ENCODE results near the gene NINL.
"Not testable (repeated sequence)": the region's sequence is repeated elsewhere in the genome, so short reads cannot be mapped to it uniquely, and the experiment has no call there.

The NINL gene

DNA sequence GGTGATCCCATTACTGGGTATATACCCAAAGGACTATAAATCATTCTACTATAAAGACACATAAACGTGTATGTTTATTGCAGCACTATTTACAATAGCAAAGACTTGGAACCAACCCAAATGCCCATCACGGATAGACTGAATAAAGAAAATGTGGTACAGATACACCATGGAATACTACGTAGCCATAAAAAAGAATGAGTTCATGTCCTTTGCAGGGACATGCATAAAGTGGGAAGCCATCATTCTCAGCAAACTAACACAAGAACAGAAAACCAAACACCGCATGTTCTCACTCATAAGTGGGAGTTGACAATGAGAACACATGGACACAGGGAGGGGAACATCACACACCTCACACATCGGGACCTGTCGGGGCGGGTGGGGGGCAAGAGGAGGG lies 1.7 kb downstream of the NINL start:
- H2AFZ ChIP-seq (ENCODE audit: low read depth, low read length); H3K27me3 ChIP-seq (ENCODE audit: insufficient read depth, low read length); H3K9me3 ChIP-seq (ENCODE audit: low read length); H3K4me1 ChIP-seq (ENCODE audit: insufficient read depth, low read length): not testable (repeated sequence)
- H3K4me3 ChIP-seq (ENCODE audit: low read length), result peak overlapping the region; percentile 55
- H3K36me3 ChIP-seq (ENCODE audit: insufficient read depth, low read length), result peaks cover 13% of the 10 kb centered on the region

- Histone ChIP-seq H2AFZ (ENCODE audit: low read depth, low read length) (no peak overlapping the region), H3K4me1 (ENCODE audit: insufficient read depth, low read length) (peaks cover 10% of the 10 kb centered on the region), H3K36me3 (ENCODE audit: insufficient read depth, low read length) (peaks cover 20% of the 10 kb centered on the region), H3K9me3 (ENCODE audit: low read length) (peaks cover under 1% of the 10 kb centered on the region), H3K4me3 (ENCODE audit: low read length) (no peak overlapping the region), H3K27me3 (ENCODE audit: insufficient read depth, low read length) (no peaks in the 10 kb centered on the region)
Measured at GRCh38 chr20:25580711-25581110, 4.6 kb downstream of the NINL start.

GRCh38 chr20:25579081-25579770 lies 6.1 kb downstream of the NINL start:
- Histone ChIP-seq H3K4me3 (ENCODE audit: low read length) (no peak overlapping the region), H2AFZ (ENCODE audit: low read depth, low read length) (no peak overlapping the region), H3K4me1 (ENCODE audit: insufficient read depth, low read length) (peaks cover 10% of the 10 kb centered on the region), H3K27me3 (ENCODE audit: insufficient read depth, low read length) (no peaks in the 10 kb centered on the region), H3K9me3 (ENCODE audit: low read length) (peaks cover 3% of the 10 kb centered on the region), H3K36me3 (ENCODE audit: insufficient read depth, low read length) (peaks cover 20% of the 10 kb centered on the region)

- H3K27me3 ChIP-seq (ENCODE audit: insufficient read depth, low read length), result no peaks in the 10 kb centered on the region
- no peak overlapping the region for H2AFZ ChIP-seq (ENCODE audit: low read depth, low read length)
- H3K36me3 ChIP-seq (ENCODE audit: insufficient read depth, low read length), result peaks cover 20% of the 10 kb centered on the region
- H3K4me1 ChIP-seq (ENCODE audit: insufficient read depth, low read length), result peaks cover 18% of the 10 kb centered on the region
- peaks cover 3% of the 10 kb centered on the region for H3K9me3 ChIP-seq (ENCODE audit: low read length)
- H3K4me3 ChIP-seq (ENCODE audit: low read length), result no peak overlapping the region
Measured at GRCh38 chr20:25576783-25577530, 8.4 kb downstream of the NINL start.

- no peak overlapping the region for H2AFZ ChIP-seq (ENCODE audit: low read depth, low read length)
- peaks cover 14% of the 10 kb centered on the region for H3K4me1 ChIP-seq (ENCODE audit: insufficient read depth, low read length)
- peaks cover 8% of the 10 kb centered on the region for H3K9me3 ChIP-seq (ENCODE audit: low read length)
- no peak overlapping the region for H3K4me3 ChIP-seq (ENCODE audit: low read length)
- no peaks in the 10 kb centered on the region for H3K27me3 ChIP-seq (ENCODE audit: insufficient read depth, low read length)
- H3K36me3 ChIP-seq (ENCODE audit: insufficient read depth, low read length), result peaks cover 25% of the 10 kb centered on the region
Measured at GRCh38 chr20:25574411-25574810, 10.9 kb downstream of the NINL start.

DNA sequence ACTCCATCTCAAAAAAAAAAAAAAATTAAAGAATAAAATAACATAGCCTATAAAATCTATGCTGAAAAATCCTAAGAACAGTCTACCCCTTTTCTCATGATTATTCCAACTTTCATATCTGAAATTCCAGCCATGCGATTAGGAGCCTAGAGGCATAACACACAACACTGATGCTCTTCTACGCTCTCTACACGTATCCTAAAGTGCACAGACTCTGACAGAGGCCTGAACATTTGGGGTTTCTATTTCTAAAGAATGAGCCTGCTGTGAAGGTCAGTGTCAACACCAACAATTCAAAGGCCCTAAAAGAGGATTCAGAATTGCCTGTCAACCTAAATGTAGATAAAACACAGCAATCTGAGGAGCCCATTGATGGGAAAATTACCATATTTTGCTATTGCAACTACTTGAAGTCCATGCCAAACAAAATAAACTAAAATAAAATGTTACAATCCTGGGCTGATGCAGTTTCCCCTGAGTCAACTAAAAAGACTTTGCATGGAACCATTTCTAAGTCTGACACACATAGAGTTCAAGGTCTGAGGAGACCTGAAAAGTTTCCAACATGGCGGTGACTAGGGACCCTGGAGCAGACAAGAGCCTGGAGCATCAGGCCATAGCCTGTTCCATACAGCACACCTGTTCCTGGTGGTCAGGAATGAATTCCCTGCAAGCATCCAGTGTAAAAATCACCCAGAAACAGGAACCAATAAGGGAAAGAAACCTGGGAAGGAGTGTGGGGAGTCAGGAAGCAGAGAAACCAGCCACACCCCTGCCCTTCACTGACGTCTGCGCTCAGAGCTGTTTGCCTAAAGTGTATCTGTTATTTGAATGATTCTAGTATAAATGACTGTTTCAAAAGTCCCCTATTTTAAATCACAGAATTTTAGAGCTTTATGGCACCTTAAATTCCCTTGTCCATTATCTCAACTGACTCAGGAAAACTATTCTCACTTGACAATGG lies 11.8 kb downstream of the NINL start:
- H3K9me3 ChIP-seq (ENCODE audit: low read length), result peaks cover 11% of the 10 kb centered on the region
- peaks cover 24% of the 10 kb centered on the region for H3K36me3 ChIP-seq (ENCODE audit: insufficient read depth, low read length)
- no peaks in the 10 kb centered on the region for H3K27me3 ChIP-seq (ENCODE audit: insufficient read depth, low read length)
- no peak overlapping the region for H2AFZ ChIP-seq (ENCODE audit: low read depth, low read length)
- H3K4me3 ChIP-seq (ENCODE audit: low read length), result no peak overlapping the region
- peaks cover 8% of the 10 kb centered on the region for H3K4me1 ChIP-seq (ENCODE audit: insufficient read depth, low read length)

DNA sequence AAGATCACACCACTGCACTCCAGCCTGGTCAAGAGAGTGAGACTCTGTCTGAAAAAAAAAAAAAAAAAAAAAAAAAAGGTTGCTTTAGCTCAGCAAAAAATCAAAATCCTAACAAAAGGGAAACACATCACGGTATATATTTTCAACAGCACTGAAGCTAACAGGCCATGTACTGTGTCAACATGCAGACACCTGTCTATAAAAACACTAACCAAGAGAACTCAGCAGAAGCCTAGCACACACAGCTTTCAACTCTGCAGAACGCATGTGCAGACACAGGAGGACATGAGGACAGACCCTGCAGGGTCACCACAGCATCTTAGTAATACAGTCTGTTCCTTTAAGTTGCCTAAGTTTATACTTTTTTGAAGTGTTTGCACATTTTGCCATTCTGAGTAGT lies 13.5 kb downstream of the NINL start:
- H3K9me3 ChIP-seq (ENCODE audit: low read length), result peaks cover 11% of the 10 kb centered on the region

GRCh38 chr20:25571240-25571639 lies 14.1 kb downstream of the NINL start:
- Histone ChIP-seq H3K4me1 (ENCODE audit: insufficient read depth, low read length) (peaks cover 8% of the 10 kb centered on the region), H3K36me3 (ENCODE audit: insufficient read depth, low read length) (peaks cover 22% of the 10 kb centered on the region), H3K9me3 (ENCODE audit: low read length) (peaks cover 11% of the 10 kb centered on the region), H2AFZ (ENCODE audit: low read depth, low read length) (no peak overlapping the region), H3K4me3 (ENCODE audit: low read length) (no peak overlapping the region), H3K27me3 (ENCODE audit: insufficient read depth, low read length) (no peaks in the 10 kb centered on the region)

More for the DNA sequence above, 13.5 kb downstream of the NINL start:
- H3K4me1 ChIP-seq (ENCODE audit: insufficient read depth, low read length), result peaks cover 8% of the 10 kb centered on the region
- no peak overlapping the region for H2AFZ ChIP-seq (ENCODE audit: low read depth, low read length)
- H3K36me3 ChIP-seq (ENCODE audit: insufficient read depth, low read length), result peaks cover 22% of the 10 kb centered on the region
- no peak overlapping the region for H3K4me3 ChIP-seq (ENCODE audit: low read length)
- H3K27me3 ChIP-seq (ENCODE audit: insufficient read depth, low read length), result no peaks in the 10 kb centered on the region

DNA sequence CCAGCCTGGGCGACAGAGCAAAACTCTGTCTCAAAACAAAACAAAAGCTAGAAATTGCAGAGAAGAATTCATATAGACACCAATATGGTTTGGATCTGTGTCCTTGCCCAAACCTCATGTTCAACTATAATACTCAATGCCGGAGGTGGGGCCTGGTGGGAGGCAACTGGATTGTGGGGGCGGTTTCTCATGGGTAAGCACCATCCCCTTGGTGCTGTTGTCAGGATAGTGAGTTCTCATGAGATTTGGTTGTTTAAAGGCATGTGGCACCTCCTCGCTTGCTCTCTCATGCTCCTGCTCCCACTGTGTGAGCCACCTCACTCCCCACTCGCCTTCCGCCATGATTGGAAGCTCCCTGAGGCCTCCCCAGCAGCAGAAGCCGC lies 15.2 kb downstream of the NINL start:
- H3K27me3 ChIP-seq (ENCODE audit: insufficient read depth, low read length), result no peaks in the 10 kb centered on the region
- H2AFZ ChIP-seq (ENCODE audit: low read depth, low read length), result no peak overlapping the region
- peaks cover 8% of the 10 kb centered on the region for H3K4me1 ChIP-seq (ENCODE audit: insufficient read depth, low read length)
- no peak overlapping the region for H3K4me3 ChIP-seq (ENCODE audit: low read length)
- peaks cover 22% of the 10 kb centered on the region for H3K36me3 ChIP-seq (ENCODE audit: insufficient read depth, low read length)
- H3K9me3 ChIP-seq (ENCODE audit: low read length), result peaks cover 8% of the 10 kb centered on the region

- Histone ChIP-seq H3K4me1 (ENCODE audit: insufficient read depth, low read length) (no peaks in the 10 kb centered on the region), H2AFZ (ENCODE audit: low read depth, low read length) (no peak overlapping the region), H3K9me3 (ENCODE audit: low read length) (peaks cover 13% of the 10 kb centered on the region), H3K27me3 (ENCODE audit: insufficient read depth, low read length) (no peaks in the 10 kb centered on the region), H3K4me3 (ENCODE audit: low read length) (no peak overlapping the region), H3K36me3 (ENCODE audit: insufficient read depth, low read length) (peaks cover 22% of the 10 kb centered on the region)
Measured at GRCh38 chr20:25567286-25567685, 18.0 kb downstream of the NINL start.

- Histone ChIP-seq H3K27me3 (ENCODE audit: insufficient read depth, low read length) (no peaks in the 10 kb centered on the region), H3K9me3 (ENCODE audit: low read length) (peaks cover 13% of the 10 kb centered on the region), H3K4me1 (ENCODE audit: insufficient read depth, low read length) (no peaks in the 10 kb centered on the region), H3K36me3 (ENCODE audit: insufficient read depth, low read length) (peaks cover 21% of the 10 kb centered on the region), H2AFZ (ENCODE audit: low read depth, low read length) (no peak overlapping the region), H3K4me3 (ENCODE audit: low read length) (no peak overlapping the region)
Measured at GRCh38 chr20:25566821-25567220, 18.5 kb downstream of the NINL start.

DNA sequence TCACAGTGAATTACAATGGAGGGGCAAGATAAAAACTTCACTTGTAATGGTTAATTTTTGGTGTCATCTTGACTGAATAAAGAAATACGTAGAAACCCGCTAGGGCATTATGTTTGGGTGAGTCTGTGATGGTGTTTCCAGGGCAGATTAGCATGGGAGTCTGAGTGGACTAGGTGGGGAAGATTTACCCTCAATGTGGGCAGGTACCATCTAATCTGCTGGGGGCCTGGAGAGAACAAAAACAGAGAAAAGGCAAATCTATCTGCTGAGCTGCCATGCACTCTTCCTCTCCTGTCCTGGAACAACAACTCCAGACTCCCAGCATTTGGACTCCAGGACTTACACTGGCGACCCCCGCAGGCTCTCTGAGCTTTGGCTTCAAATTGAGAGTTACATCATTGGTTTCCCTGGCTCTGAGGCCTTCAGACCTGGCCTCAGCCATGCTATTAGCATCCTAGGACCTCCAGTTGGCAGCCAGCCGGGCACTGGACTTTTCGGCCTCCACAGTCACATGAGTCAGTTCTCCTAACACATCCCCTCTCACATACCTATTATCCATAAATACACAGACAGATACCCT lies 19.7 kb downstream of the NINL start:
- H3K36me3 ChIP-seq (ENCODE audit: insufficient read depth, low read length), result peaks cover 16% of the 10 kb centered on the region
- H2AFZ ChIP-seq (ENCODE audit: low read depth, low read length), result no peak overlapping the region
- no peak overlapping the region for H3K4me3 ChIP-seq (ENCODE audit: low read length)
- peaks cover 13% of the 10 kb centered on the region for H3K9me3 ChIP-seq (ENCODE audit: low read length)
- no peaks in the 10 kb centered on the region for H3K27me3 ChIP-seq (ENCODE audit: insufficient read depth, low read length)
- no peaks in the 10 kb centered on the region for H3K4me1 ChIP-seq (ENCODE audit: insufficient read depth, low read length)

Data from neuron (in vitro differentiated cells).